Activated naive CD8-positive, alpha-beta T cell (primary cell): ENCODE data around the gene NSL1.
"Not testable (repeated sequence)": the region's sequence is repeated elsewhere in the genome, so short reads cannot be mapped to it uniquely, and the experiment has no call there.

Experiments used
- H3K27ac Mint-ChIP-seq: one replicate; pipeline ENCODE4 v1.8.0; 2021; ENCODE audit warnings: mixed read lengths
- H3K27me3 Mint-ChIP-seq: one replicate; pipeline ENCODE4 v1.8.0; 2021; ENCODE audit warnings: mixed read lengths
- H3K36me3 Mint-ChIP-seq: one replicate; pipeline ENCODE4 v1.8.0; 2021; ENCODE audit warnings: mixed read lengths
- H3K4me1 Mint-ChIP-seq: one replicate; pipeline ENCODE4 v1.8.0; 2021; ENCODE audit warnings: low read depth, mixed read lengths
- H3K4me3 Mint-ChIP-seq: one replicate; pipeline ENCODE4 v1.8.0; 2021; ENCODE audit warnings: mild to moderate bottlenecking, mixed read lengths
- H3K9me3 Mint-ChIP-seq: one replicate; pipeline ENCODE4 v1.8.0; 2021; ENCODE audit warnings: low read depth, mixed read lengths

NSL1 gene

GRCh38 chr1:212745303-212745702 lies 46.3 kb downstream of the NSL1 start:
- Mint-ChIP-seq H3K4me1 (peaks cover 35% of the 10 kb centered on the region), H3K4me3 (no peak overlapping the region), H3K9me3 (no peaks in the 10 kb centered on the region), H3K27me3 (no peaks in the 10 kb centered on the region), H3K36me3 (peaks cover 14% of the 10 kb centered on the region), H3K27ac (no peak overlapping the region)

- peaks cover 30% of the 10 kb centered on the region for H3K4me1 Mint-ChIP-seq
- H3K27ac Mint-ChIP-seq = peak overlapping the region; percentile 43
- H3K4me3 Mint-ChIP-seq = no peak overlapping the region
Observed at GRCh38 chr1:212743901-212744475, 47.6 kb downstream of the NSL1 start.

GRCh38 chr1:212738330-212738729 lies 53.2 kb downstream of the NSL1 start:
- Mint-ChIP-seq H3K36me3 (peaks cover 26% of the 10 kb centered on the region), H3K9me3 (no peaks in the 10 kb centered on the region), H3K27ac (peak overlapping the region; percentile 41), H3K27me3 (no peaks in the 10 kb centered on the region), H3K4me3 (no peak overlapping the region), H3K4me1 (peaks cover 16% of the 10 kb centered on the region)

More at GRCh38 chr1:212743901-212744475, 47.6 kb downstream of the NSL1 start:
- Mint-ChIP-seq H3K27me3 (no peaks in the 10 kb centered on the region), H3K9me3 (no peaks in the 10 kb centered on the region), H3K36me3 (peaks cover 18% of the 10 kb centered on the region)

GRCh38 chr1:212737559-212737958 lies 54.0 kb downstream of the NSL1 start:
- H3K4me1 Mint-ChIP-seq = peaks cover 15% of the 10 kb centered on the region
- peaks cover 26% of the 10 kb centered on the region for H3K36me3 Mint-ChIP-seq
- no peak overlapping the region for H3K27ac Mint-ChIP-seq
- H3K27me3 Mint-ChIP-seq = no peaks in the 10 kb centered on the region
- no peak overlapping the region for H3K4me3 Mint-ChIP-seq
- no peaks in the 10 kb centered on the region for H3K9me3 Mint-ChIP-seq

- peaks cover 9% of the 10 kb centered on the region for H3K36me3 Mint-ChIP-seq
- no peaks in the 10 kb centered on the region for H3K9me3 Mint-ChIP-seq
- no peaks in the 10 kb centered on the region for H3K4me1 Mint-ChIP-seq
- no peak overlapping the region for H3K4me3 Mint-ChIP-seq
- no peak overlapping the region for H3K27ac Mint-ChIP-seq
- no peaks in the 10 kb centered on the region for H3K27me3 Mint-ChIP-seq
Observed at GRCh38 chr1:212733109-212733508, 58.5 kb downstream of the NSL1 start.

GRCh38 chr1:212731630-212732029 lies 59.9 kb downstream of the NSL1 start:
- Mint-ChIP-seq H3K27me3 (no peaks in the 10 kb centered on the region), H3K4me1 (no peaks in the 10 kb centered on the region), H3K4me3 (no peak overlapping the region), H3K36me3 (peaks cover 14% of the 10 kb centered on the region), H3K27ac (no peak overlapping the region), H3K9me3 (no peaks in the 10 kb centered on the region)

GRCh38 chr1:212728606-212729005 lies 63.0 kb downstream of the NSL1 start:
- no peaks in the 10 kb centered on the region for H3K27me3 Mint-ChIP-seq
- no peaks in the 10 kb centered on the region for H3K4me1 Mint-ChIP-seq
- no peak overlapping the region for H3K27ac Mint-ChIP-seq
- H3K36me3 Mint-ChIP-seq = peaks cover 16% of the 10 kb centered on the region
- no peaks in the 10 kb centered on the region for H3K9me3 Mint-ChIP-seq
- no peak overlapping the region for H3K4me3 Mint-ChIP-seq

GRCh38 chr1:212727386-212728181 lies 64.0 kb downstream of the NSL1 start:
- Mint-ChIP-seq H3K4me1 (peaks cover 4% of the 10 kb centered on the region), H3K36me3 (peaks cover 16% of the 10 kb centered on the region), H3K27me3 (no peaks in the 10 kb centered on the region), H3K9me3 (no peaks in the 10 kb centered on the region), H3K4me3 (no peak overlapping the region), H3K27ac (peak overlapping the region; percentile 54)

- Mint-ChIP-seq H3K36me3 (peaks cover 16% of the 10 kb centered on the region), H3K4me1 (peaks cover 20% of the 10 kb centered on the region)
- not testable (repeated sequence) for H3K27ac Mint-ChIP-seq, H3K9me3 Mint-ChIP-seq, H3K4me3 Mint-ChIP-seq, H3K27me3 Mint-ChIP-seq
Observed at GRCh38 chr1:212724679-212725078, 66.9 kb downstream of the NSL1 start.

GRCh38 chr1:212722270-212722957 lies 69.2 kb downstream of the NSL1 start:
- peaks cover 5% of the 10 kb centered on the region for H3K27me3 Mint-ChIP-seq
- H3K4me3 Mint-ChIP-seq = peak overlapping the region; percentile 42
- peak overlapping the region; percentile 35 for H3K27ac Mint-ChIP-seq
- H3K36me3 Mint-ChIP-seq = peaks cover 14% of the 10 kb centered on the region
- H3K9me3 Mint-ChIP-seq = no peaks in the 10 kb centered on the region
- H3K4me1 Mint-ChIP-seq = peaks cover 20% of the 10 kb centered on the region

- H3K27ac Mint-ChIP-seq = peak overlapping the region; percentile 42
- H3K4me3 Mint-ChIP-seq = no peak overlapping the region
- peaks cover 5% of the 10 kb centered on the region for H3K27me3 Mint-ChIP-seq
- peaks cover 11% of the 10 kb centered on the region for H3K36me3 Mint-ChIP-seq
- H3K4me1 Mint-ChIP-seq = peaks cover 20% of the 10 kb centered on the region
- H3K9me3 Mint-ChIP-seq = no peaks in the 10 kb centered on the region
Observed at GRCh38 chr1:212721388-212722247, 70.0 kb downstream of the NSL1 start.

- Mint-ChIP-seq H3K36me3 (peaks cover 7% of the 10 kb centered on the region), H3K4me3 (no peak overlapping the region), H3K27ac (no peak overlapping the region), H3K4me1 (peaks cover 20% of the 10 kb centered on the region), H3K27me3 (peaks cover 5% of the 10 kb centered on the region), H3K9me3 (no peaks in the 10 kb centered on the region)
Observed at GRCh38 chr1:212719633-212720032, 71.9 kb downstream of the NSL1 start.

GRCh38 chr1:212718499-212718898 lies 73.1 kb downstream of the NSL1 start:
- H3K4me3 Mint-ChIP-seq = no peak overlapping the region
- H3K27ac Mint-ChIP-seq = no peak overlapping the region
- peaks cover 5% of the 10 kb centered on the region for H3K27me3 Mint-ChIP-seq
- peaks cover 20% of the 10 kb centered on the region for H3K4me1 Mint-ChIP-seq
- peaks cover 3% of the 10 kb centered on the region for H3K36me3 Mint-ChIP-seq
- no peaks in the 10 kb centered on the region for H3K9me3 Mint-ChIP-seq

- H3K36me3 Mint-ChIP-seq = no peaks in the 10 kb centered on the region
- H3K27ac Mint-ChIP-seq = no peak overlapping the region
- peaks cover 5% of the 10 kb centered on the region for H3K27me3 Mint-ChIP-seq
- peaks cover 7% of the 10 kb centered on the region for H3K4me1 Mint-ChIP-seq
- no peaks in the 10 kb centered on the region for H3K9me3 Mint-ChIP-seq
- H3K4me3 Mint-ChIP-seq = no peak overlapping the region
Observed at GRCh38 chr1:212716161-212716560, 75.4 kb downstream of the NSL1 start.
